Activated CD8-positive, alpha-beta T cell treated with anti-CD3 and anti-CD28 coated beads, Interleukin-2, amount 10 ng/mL, durations not matched to agents 7 days and 5 days (primary cell): ENCODE data around the gene SRSF6. TPM values are rescaled to one million over a fixed set of nuclear protein-coding genes. Genes with fewer than 3 reads are reported as not detected.
A peak's percentile ranks its signal among the peaks of the same experiment; 100 is the strongest.
"Not testable (repeated sequence)": the region's sequence is repeated elsewhere in the genome, so short reads cannot be mapped to it uniquely, and the experiment has no call there.

Experiments
- ATAC-seq: fragments of 150-1000 bp; cut with Tn5 transposase; one replicate; pipeline ENCODE4 v1.10.0; 2021; ENCODE audit warnings: moderate library complexity
- CTCF ChIA-PET: fragments of 350-600 bp; sonication (Branson Sonifier 250); formaldehyde crosslinking; loops from one replicate; lab custom pipeline; 2021; ENCODE audit warnings: antibody characterized with exemption; lab: Charles Lee
- POLR2A ChIA-PET: fragments of 350-600 bp; sonication (Branson Sonifier 250); formaldehyde crosslinking; loops from one replicate; lab custom pipeline; 2021; ENCODE audit warnings: antibody characterized with exemption; lab: Charles Lee
- DNase-seq: peaks from one replicate; pipeline ENCODE4 v3.0.0-alpha.2; 2020
- H3K27ac Mint-ChIP-seq: one replicate; pipeline ENCODE4 v1.8.0; 2021; ENCODE audit warnings: mild to moderate bottlenecking, mixed read lengths
- H3K27me3 Mint-ChIP-seq: one replicate; pipeline ENCODE4 v1.8.0; 2021; ENCODE audit warnings: low read depth, mixed read lengths
- H3K36me3 Mint-ChIP-seq: one replicate; pipeline ENCODE4 v1.8.0; 2021; ENCODE audit warnings: low read depth, mixed read lengths
- H3K4me1 Mint-ChIP-seq: one replicate; pipeline ENCODE4 v1.8.0; 2021; ENCODE audit warnings: low read depth, mixed read lengths
- H3K4me3 Mint-ChIP-seq: one replicate; pipeline ENCODE4 v1.8.0; 2021; ENCODE audit warnings: mild to moderate bottlenecking, mixed read lengths
- H3K9me3 Mint-ChIP-seq: one replicate; pipeline ENCODE4 v1.8.0; 2022; ENCODE audit warnings: mixed read lengths; ENCODE audit not compliant: insufficient read depth
- total RNA-seq, 2 experiments: library from RNA; stranded (reverse); gene quantifications; one replicate each; pipeline ENCODE4 v1.2.3, GENCODE V29; 2021

The SRSF6 gene
- total RNA-seq, 2 experiments from 2014 or later = 141 to 142 TPM

GRCh38 chr20:43450841-43451799 is 6.6 kb upstream of the SRSF6 start:
- H3K27ac Mint-ChIP-seq = no peak overlapping the region
- H3K4me1 Mint-ChIP-seq = peaks cover 8% of the 10 kb centered on the region
- H3K36me3 Mint-ChIP-seq = no peaks in the 10 kb centered on the region
- POLR2A ChIA-PET = no interaction called here
- ATAC-seq (no peak), DNase-seq (no peak)
- H3K4me3 Mint-ChIP-seq = no peak overlapping the region
- peaks cover 31% of the 10 kb centered on the region for H3K27me3 Mint-ChIP-seq
- H3K9me3 Mint-ChIP-seq = no peaks in the 10 kb centered on the region
- CTCF ChIA-PET = interaction anchor here (1.1 to 3.5 kb wide), 3 partner anchors 241 to 739 kb away, joined by 3 to 19 read pairs (median 3); no protein-coding TSS in a partner anchor

GRCh38 chr20:43452404-43453126 is 5.1 kb upstream of the SRSF6 start:
- POLR2A ChIA-PET = no interaction called here
- H3K27ac Mint-ChIP-seq = no peak overlapping the region
- peaks cover 12% of the 10 kb centered on the region for H3K4me1 Mint-ChIP-seq
- no peaks in the 10 kb centered on the region for H3K9me3 Mint-ChIP-seq
- ATAC-seq (no peak), DNase-seq (no peak)
- H3K4me3 Mint-ChIP-seq = no peak overlapping the region
- H3K36me3 Mint-ChIP-seq = no peaks in the 10 kb centered on the region
- CTCF ChIA-PET = interaction anchor here (1.1 kb wide), 1 partner anchor 737 kb away, joined by 3 read pairs; no protein-coding TSS in a partner anchor
- H3K27me3 Mint-ChIP-seq = peaks cover 31% of the 10 kb centered on the region

- not testable (repeated sequence) for ATAC-seq
- CTCF ChIA-PET = interaction anchor here (0.6 to 1.5 kb wide), 5 partner anchors 10 to 624 kb away, joined by 3 to 4 read pairs (median 3); partner anchors contain the start of gene IFT52
Observed at GRCh38 chr20:43456252-43456651, 1.4 kb upstream of the SRSF6 start.

GRCh38 chr20:43456809-43457639 is 672 bp upstream of the SRSF6 start:
- DNase-seq (peak; percentile 93), ATAC-seq (peak; percentile 84)
- ChIA-PET CTCF (interaction anchor here (0.6 to 2.3 kb wide), 8 partner anchors 8 to 623 kb away, joined by 3 to 20 read pairs (median 3); partner anchors contain the start of gene IFT52), POLR2A (interaction anchor here (0.6 to 3.1 kb wide), 24 partner anchors 8 to 1194 kb away, joined by 3 to 28 read pairs (median 4); partner anchors contain the start of genes ADA, IFT52 and MYBL2)
- Mint-ChIP-seq H3K36me3 (peaks cover 32% of the 10 kb centered on the region), H3K4me1 (peaks cover 37% of the 10 kb centered on the region), H3K27me3 (peaks cover 11% of the 10 kb centered on the region), H3K4me3 (peak overlapping the region; percentile 92), H3K9me3 (no peaks in the 10 kb centered on the region), H3K27ac (peak overlapping the region; percentile 99)

More at GRCh38 chr20:43456252-43456651, 1.4 kb upstream of the SRSF6 start:
- not testable (repeated sequence) for DNase-seq, H3K27ac Mint-ChIP-seq, H3K9me3 Mint-ChIP-seq
- Mint-ChIP-seq H3K4me3 (peak overlapping the region; percentile 92), H3K4me1 (peaks cover 32% of the 10 kb centered on the region), H3K36me3 (peaks cover 24% of the 10 kb centered on the region), H3K27me3 (peaks cover 15% of the 10 kb centered on the region)
- POLR2A ChIA-PET = interaction anchor here (1.3 to 3.1 kb wide), 2 partner anchors 58 to 636 kb away, joined by 4 to 28 read pairs; no protein-coding TSS in a partner anchor

GRCh38 chr20:43458422-43458924 is 777 bp downstream of the SRSF6 start:
- peaks cover 41% of the 10 kb centered on the region for H3K36me3 Mint-ChIP-seq
- H3K27me3 Mint-ChIP-seq = peaks cover 8% of the 10 kb centered on the region
- ATAC-seq (no peak), DNase-seq (no peak)
- ChIA-PET CTCF (interaction anchor here (1.1 to 2.3 kb wide), 2 partner anchors 9 to 80 kb away, joined by 3 to 20 read pairs; no protein-coding TSS in a partner anchor), POLR2A (interaction anchor here (0.6 to 3.1 kb wide), 17 partner anchors 8 to 1193 kb away, joined by 3 to 28 read pairs (median 5); partner anchors contain the start of genes ADA and MYBL2)
- peak overlapping the region; percentile 92 for H3K4me3 Mint-ChIP-seq
- H3K27ac Mint-ChIP-seq = peak overlapping the region; percentile 99
- no peaks in the 10 kb centered on the region for H3K9me3 Mint-ChIP-seq
- peaks cover 37% of the 10 kb centered on the region for H3K4me1 Mint-ChIP-seq

GRCh38 chr20:43459022-43459942 is 1.6 kb downstream of the SRSF6 start:
- DNase-seq = peak; percentile 46
- H3K27me3 Mint-ChIP-seq = peaks cover 7% of the 10 kb centered on the region
- H3K9me3 Mint-ChIP-seq = no peaks in the 10 kb centered on the region
- POLR2A ChIA-PET = interaction anchor here (1.0 to 2.0 kb wide), 4 partner anchors 16 to 292 kb away, joined by 3 to 11 read pairs (median 6); no protein-coding TSS in a partner anchor
- H3K36me3 Mint-ChIP-seq = peaks cover 49% of the 10 kb centered on the region
- ATAC-seq = no peak
- peak overlapping the region; percentile 92 for H3K4me3 Mint-ChIP-seq
- peaks cover 40% of the 10 kb centered on the region for H3K4me1 Mint-ChIP-seq
- CTCF ChIA-PET = interaction anchor here (1.1 to 2.3 kb wide), 2 partner anchors 10 to 79 kb away, joined by 3 to 20 read pairs; no protein-coding TSS in a partner anchor
- H3K27ac Mint-ChIP-seq = peak overlapping the region; percentile 73

GRCh38 chr20:43460172-43460829 is 2.6 kb downstream of the SRSF6 start:
- no peak for DNase-seq
- POLR2A ChIA-PET = no interaction called here
- peaks cover 40% of the 10 kb centered on the region for H3K4me1 Mint-ChIP-seq
- ATAC-seq = no peak
- peaks cover 58% of the 10 kb centered on the region for H3K36me3 Mint-ChIP-seq
- peak overlapping the region; percentile 49 for H3K27ac Mint-ChIP-seq
- peaks cover 3% of the 10 kb centered on the region for H3K27me3 Mint-ChIP-seq
- CTCF ChIA-PET = no interaction called here
- peak overlapping the region; percentile 31 for H3K4me3 Mint-ChIP-seq
- no peaks in the 10 kb centered on the region for H3K9me3 Mint-ChIP-seq

- Mint-ChIP-seq H3K9me3 (no peaks in the 10 kb centered on the region), H3K4me3 (no peak overlapping the region), H3K27me3 (peaks cover 1% of the 10 kb centered on the region), H3K27ac (peak overlapping the region; percentile 49), H3K36me3 (peaks cover 63% of the 10 kb centered on the region), H3K4me1 (peaks cover 39% of the 10 kb centered on the region)
- DNase-seq (no peak), ATAC-seq (no peak)
- ChIA-PET CTCF (no interaction called here), POLR2A (no interaction called here)
Observed at GRCh38 chr20:43460830-43461200, 3.1 kb downstream of the SRSF6 start.

GRCh38 chr20:43461894-43462659 is 4.4 kb downstream of the SRSF6 start:
- ChIA-PET POLR2A (no interaction called here), CTCF (interaction anchor here (0.5 kb wide), 1 partner anchor 1544 kb away, joined by 3 read pairs; no protein-coding TSS in a partner anchor)
- peaks cover 30% of the 10 kb centered on the region for H3K4me1 Mint-ChIP-seq

More at GRCh38 chr20:43461894-43462659, 4.4 kb downstream of the SRSF6 start:
- H3K36me3 Mint-ChIP-seq = peaks cover 73% of the 10 kb centered on the region
- H3K27ac Mint-ChIP-seq = no peak overlapping the region
- H3K27me3 Mint-ChIP-seq = no peaks in the 10 kb centered on the region
- no peak overlapping the region for H3K4me3 Mint-ChIP-seq
- no peak for DNase-seq
- no peak for ATAC-seq
- no peaks in the 10 kb centered on the region for H3K9me3 Mint-ChIP-seq
